Osteocyte (in vitro differentiated cells): ENCODE measurements around the gene COPB2. TPM values are rescaled to one million over a fixed set of nuclear protein-coding genes. Genes with fewer than 3 reads are reported as not detected.
A peak's percentile ranks its signal among the peaks of the same experiment; 100 is the strongest.
"Not testable (repeated sequence)": the region's sequence is repeated elsewhere in the genome, so short reads cannot be mapped to it uniquely, and the experiment has no call there.

Source experiments
- DNase-seq: peaks from one replicate; pipeline ENCODE4 v3.0.0; 2021; ENCODE audit warnings: mixed read lengths; ENCODE audit not compliant: unreplicated experiment; ENCODE audit errors: extremely low spot score
- H3K27ac Mint-ChIP-seq: one replicate; pipeline ENCODE4 v1.8.0; 2021; ENCODE audit warnings: mild to moderate bottlenecking, mixed read lengths; ENCODE audit not compliant: unreplicated experiment
- H3K27me3 Mint-ChIP-seq: one replicate; pipeline ENCODE4 v1.8.0; 2021; ENCODE audit warnings: mixed read lengths; ENCODE audit not compliant: unreplicated experiment
- H3K36me3 Mint-ChIP-seq: one replicate; pipeline ENCODE4 v1.8.0; 2021; ENCODE audit warnings: mixed read lengths; ENCODE audit not compliant: unreplicated experiment
- H3K4me1 Mint-ChIP-seq: one replicate; pipeline ENCODE4 v1.8.0; 2021; ENCODE audit warnings: mixed read lengths; ENCODE audit not compliant: unreplicated experiment
- H3K4me3 Mint-ChIP-seq: one replicate; pipeline ENCODE4 v1.8.0; 2021; ENCODE audit warnings: mild to moderate bottlenecking, moderate library complexity, mixed read lengths; ENCODE audit not compliant: unreplicated experiment
- H3K9me3 Mint-ChIP-seq: one replicate; pipeline ENCODE4 v1.8.0; 2021; ENCODE audit warnings: mixed read lengths; ENCODE audit not compliant: unreplicated experiment
- CTCF ChIP-seq: fragments of 200-600 bp; sonication (generic); IDR thresholded peaks from 2 replicates; pipeline ENCODE4 v1.5.0; 2021; ENCODE audit warnings: antibody characterized with exemption, mild to moderate bottlenecking, moderate library complexity
- total RNA-seq: library from RNA; stranded (reverse); gene quantifications from 2 replicates; pipeline ENCODE4 v1.2.1, GENCODE V29; 2021

COPB2 gene
- total RNA-seq, 1 donor from 2014 or later: 178 TPM

GRCh38 chr3:139394116-139394515 lies 4.7 kb upstream of the COPB2 start:
- H3K36me3 Mint-ChIP-seq: peaks cover 1% of the 10 kb centered on the region
- no peak overlapping the region for H3K27ac Mint-ChIP-seq
- TF ChIP-seq CTCF: no peak
- no peaks in the 10 kb centered on the region for H3K27me3 Mint-ChIP-seq
- H3K4me1 Mint-ChIP-seq: peaks cover 12% of the 10 kb centered on the region
- no peak for DNase-seq
- H3K9me3 Mint-ChIP-seq: no peaks in the 10 kb centered on the region
- H3K4me3 Mint-ChIP-seq: no peak overlapping the region

GRCh38 chr3:139388821-139389551 lies 461 bp downstream of the COPB2 start:
- DNase-seq: no peak
- no peaks in the 10 kb centered on the region for H3K36me3 Mint-ChIP-seq
- no peaks in the 10 kb centered on the region for H3K9me3 Mint-ChIP-seq
- TF ChIP-seq CTCF: no peak
- peaks cover 57% of the 10 kb centered on the region for H3K4me1 Mint-ChIP-seq
- peak overlapping the region; percentile 91 for H3K4me3 Mint-ChIP-seq
- H3K27ac Mint-ChIP-seq: peak overlapping the region; percentile 99
- H3K27me3 Mint-ChIP-seq: no peaks in the 10 kb centered on the region

GRCh38 chr3:139388077-139388476 lies 1.4 kb downstream of the COPB2 start:
- Mint-ChIP-seq H3K27me3 (no peaks in the 10 kb centered on the region), H3K9me3 (no peaks in the 10 kb centered on the region), H3K36me3 (no peaks in the 10 kb centered on the region), H3K4me3 (peak overlapping the region; percentile 91), H3K4me1 (peaks cover 57% of the 10 kb centered on the region), H3K27ac (no peak overlapping the region)
- TF ChIP-seq CTCF: no peak
- DNase-seq: no peak

GRCh38 chr3:139382291-139382690 lies 7.2 kb downstream of the COPB2 start:
- not testable (repeated sequence) for H3K27ac Mint-ChIP-seq, DNase-seq, H3K9me3 Mint-ChIP-seq, H3K27me3 Mint-ChIP-seq, H3K4me3 Mint-ChIP-seq
- Mint-ChIP-seq H3K4me1 (peaks cover 28% of the 10 kb centered on the region), H3K36me3 (peaks cover 28% of the 10 kb centered on the region)

GRCh38 chr3:139380575-139380974 lies 8.9 kb downstream of the COPB2 start:
- Mint-ChIP-seq H3K27me3 (no peaks in the 10 kb centered on the region), H3K4me1 (peaks cover 13% of the 10 kb centered on the region), H3K4me3 (no peak overlapping the region), H3K9me3 (no peaks in the 10 kb centered on the region), H3K36me3 (peaks cover 34% of the 10 kb centered on the region), H3K27ac (no peak overlapping the region)
- no peak for DNase-seq
- no peak for TF ChIP-seq CTCF
